GM23248 (cell line): ENCODE measurements around the gene EID2B. TPM values are rescaled to one million over a fixed set of nuclear protein-coding genes. Genes with fewer than 3 reads are reported as not detected.

Experiments
- DNase-seq: peaks from one replicate; pipeline ENCODE4 v3.0.0-alpha.2; 2015
- H2AFZ ChIP-seq: fragments of 200-600 bp; sonication (generic); 2 replicates; pipeline ENCODE4 v1.6.1; 2016; ENCODE audit warnings: antibody characterized with exemption
- H3F3A ChIP-seq: fragments of 200-600 bp; sonication (generic); 2 replicates; pipeline ENCODE4 v1.6.1; 2016; ENCODE audit warnings: mild to moderate bottlenecking, antibody characterized with exemption, mixed run types; ENCODE audit not compliant: insufficient read depth
- H3K27ac ChIP-seq: fragments of 200-600 bp; sonication (generic); 2 replicates; pipeline ENCODE4 v1.5.1; 2016; ENCODE audit warnings: mild to moderate bottlenecking
- H3K27me3 ChIP-seq: fragments of 200-600 bp; sonication (generic); replicated peaks from 2 replicates; pipeline ENCODE4 v1.6.1; 2016; ENCODE audit warnings: mild to moderate bottlenecking; ENCODE audit not compliant: insufficient read depth
- H3K36me3 ChIP-seq: fragments of 200-600 bp; sonication (generic); 2 replicates; pipeline ENCODE4 v1.6.1; 2016; ENCODE audit warnings: low read depth, mild to moderate bottlenecking
- H3K4me1 ChIP-seq: fragments of 200-600 bp; sonication (generic); 2 replicates; pipeline ENCODE4 v1.6.1; 2016; ENCODE audit warnings: mild to moderate bottlenecking; ENCODE audit not compliant: insufficient read depth
- H3K4me2 ChIP-seq: fragments of 200-600 bp; sonication (generic); one replicate; pipeline ENCODE4 v1.6.1; 2016; ENCODE audit warnings: mild to moderate bottlenecking; ENCODE audit not compliant: unreplicated experiment
- H3K4me3 ChIP-seq: fragments of 200-600 bp; sonication (generic); 2 replicates; pipeline ENCODE4 v1.5.1; 2016; ENCODE audit warnings: mild to moderate bottlenecking
- H3K79me2 ChIP-seq: fragments of 200-600 bp; sonication (generic); 2 replicates; pipeline ENCODE4 v1.6.1; 2016; ENCODE audit warnings: mild to moderate bottlenecking; ENCODE audit not compliant: insufficient read depth
- H3K9ac ChIP-seq: fragments of 200-600 bp; sonication (generic); 2 replicates; pipeline ENCODE4 v1.6.1; 2016; ENCODE audit warnings: mild to moderate bottlenecking
- H3K9me2 ChIP-seq: fragments of 200-600 bp; sonication (generic); 2 replicates; pipeline ENCODE4 v1.6.1; 2016; ENCODE audit warnings: mixed run types, mild to moderate bottlenecking, moderate library complexity; ENCODE audit not compliant: insufficient read depth
- H3K9me3 ChIP-seq: fragments of 200-600 bp; sonication (generic); one replicate; pipeline ENCODE4 v1.6.1; 2017; ENCODE audit warnings: low read depth
- H4K20me1 ChIP-seq: fragments of 200-600 bp; sonication (generic); 2 replicates; pipeline ENCODE4 v1.6.0; 2016; ENCODE audit not compliant: insufficient read depth
- EZH2 ChIP-seq: fragments of 200-600 bp; sonication (generic); IDR thresholded peaks from 2 replicates; pipeline ENCODE4 v1.6.1; 2018; ENCODE audit warnings: antibody characterized with exemption, mild to moderate bottlenecking; ENCODE audit not compliant: insufficient read depth, poor library complexity, severe bottlenecking
- EZH2phosphoT487 ChIP-seq: fragments of 200-600 bp; sonication (generic); IDR thresholded peaks from 2 replicates; pipeline ENCODE4 v1.6.1; 2018; ENCODE audit warnings: antibody characterized with exemption, moderate library complexity, mild to moderate bottlenecking, low read depth; ENCODE audit not compliant: insufficient read depth
- WGBS, 2 experiments: methylation state at CpG; one replicate each; pipeline ENCODE4 v1.1.6; 2015 to 2017; ENCODE audit warnings: low lambda C conversion rate in 2 of 2, low coverage in 1 of 2; ENCODE audit errors: missing lambda C conversion rate in 2 of 2; 5-methylcytosine and 5-hydroxymethylcytosine counted together
- in situ Hi-C: fragments of 300-500 bp; cut with MboI; formaldehyde crosslinking; loops from 2 replicates; pipeline ENCODE4 v1.15.0; 2020
- polyA plus RNA-seq: library from polyadenylated mRNA; unstranded; fragments of >200 nt; fragmentation: Nextera tagmentation; extraction: Ambion mirVana; gene quantifications from 2 replicates; pipeline ENCODE4 v1.2.1, GENCODE V29; 2016
- total RNA-seq: library from RNA; depleted of rRNA; stranded (reverse); fragments of >200 nt; shearing (Covaris generic); gene quantifications from 2 replicates; pipeline ENCODE4 v1.2.3, GENCODE V29; 2014

The EID2B gene
- total and polyA plus RNA-seq, 2 experiments from 2014 or later = 3.2 to 3.4 TPM

- no peaks in the 10 kb centered on the region for H4K20me1 ChIP-seq
- TF ChIP-seq EZH2phosphoT487 (no peak), EZH2 (no peak)
- H3F3A ChIP-seq = no peaks in the 10 kb centered on the region
- peaks cover 45% of the 10 kb centered on the region for H3K27me3 ChIP-seq
- H3K9me3 ChIP-seq = no peaks in the 10 kb centered on the region
- no peaks in the 10 kb centered on the region for H3K79me2 ChIP-seq
- H3K4me2 ChIP-seq = no peak overlapping the region
- H3K9ac ChIP-seq = no peak overlapping the region
- no peak for DNase-seq
- H3K27ac ChIP-seq = no peak overlapping the region
- in situ Hi-C loops = no loop called here
- H3K36me3 ChIP-seq = no peaks in the 10 kb centered on the region; the same call in 1 of the 2 replicates
- WGBS, 2 experiments = 46 to 54% methylated on average over 5 of the region's 5 CpGs
- no peak overlapping the region for H2AFZ ChIP-seq
- no peak overlapping the region for H3K4me3 ChIP-seq
- H3K4me1 ChIP-seq = 0 out of 2 replicates have a peak, but pooled peaks cover 5% of the 10 kb centered on the region
- H3K9me2 ChIP-seq = no peaks in the 10 kb centered on the region
Observed at GRCh38 chr19:39496063-39496462, 36.6 kb downstream of the EID2B start.

DNA sequence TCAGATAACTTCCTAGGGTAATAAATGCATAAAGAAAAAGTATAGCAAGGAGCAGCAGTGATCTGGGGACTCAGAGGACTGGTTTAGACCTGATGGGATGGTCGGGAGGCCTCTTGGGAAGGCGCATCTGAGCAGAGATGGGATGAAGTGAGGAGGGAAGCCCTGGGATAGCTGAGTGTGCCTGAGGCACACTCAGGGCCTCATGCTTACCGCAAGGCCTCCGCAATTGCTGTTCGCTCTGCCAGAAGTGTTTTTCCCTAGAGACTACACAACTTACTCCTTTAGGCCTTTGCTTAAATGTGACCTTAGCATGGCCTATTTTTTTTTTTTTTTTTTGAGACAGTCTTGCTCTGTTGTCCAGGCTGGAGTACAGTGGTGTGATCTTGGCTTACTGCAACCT is 38.0 kb downstream of the EID2B start:
- Histone ChIP-seq H3K27ac (no peak overlapping the region), H3K79me2 (no peaks in the 10 kb centered on the region), H3F3A (no peaks in the 10 kb centered on the region), H4K20me1 (no peaks in the 10 kb centered on the region), H3K9ac (no peak overlapping the region), H3K4me1 (0 out of 2 replicates have a peak, but pooled peaks cover 5% of the 10 kb centered on the region), H3K9me3 (no peaks in the 10 kb centered on the region), H3K27me3 (peaks cover 35% of the 10 kb centered on the region), H3K36me3 (no peaks in the 10 kb centered on the region; the same call in 1 of the 2 replicates), H3K4me3 (no peak overlapping the region), H3K4me2 (no peak overlapping the region), H2AFZ (no peak overlapping the region), H3K9me2 (no peaks in the 10 kb centered on the region)
- TF ChIP-seq EZH2 (no peak), EZH2phosphoT487 (no peak)
- in situ Hi-C loops = no loop called here
- no peak for DNase-seq
- 60 to 63% methylated on average over 5 of the region's 5 CpGs for whole genome bisulfite sequencing, 2 experiments

GRCh38 chr19:39492788-39493187 is 39.9 kb downstream of the EID2B start:
- Histone ChIP-seq H2AFZ (no peak overlapping the region), H3K4me2 (no peak overlapping the region), H3K4me3 (no peak overlapping the region), H3K9ac (no peak overlapping the region), H3K36me3 (no peaks in the 10 kb centered on the region; the same call in 1 of the 2 replicates), H3K9me3 (no peaks in the 10 kb centered on the region), H3F3A (no peaks in the 10 kb centered on the region), H3K9me2 (no peaks in the 10 kb centered on the region), H3K79me2 (no peaks in the 10 kb centered on the region), H3K27me3 (peaks cover 17% of the 10 kb centered on the region), H3K27ac (no peak overlapping the region), H4K20me1 (no peaks in the 10 kb centered on the region), H3K4me1 (no peaks in the 10 kb centered on the region)
- no peak for DNase-seq
- 73 to 75% methylated on average over 3 of the region's 3 CpGs for WGBS, 2 experiments
- in situ Hi-C loops = no loop called here
- no peak for TF ChIP-seq EZH2phosphoT487
- no peak for TF ChIP-seq EZH2

GRCh38 chr19:39492225-39492624 is 40.4 kb downstream of the EID2B start:
- H3K9ac ChIP-seq = no peak overlapping the region
- 91 to 94% methylated on average over 6 of the region's 6 CpGs for WGBS, 2 experiments
- no peaks in the 10 kb centered on the region for H3K4me1 ChIP-seq
- no peaks in the 10 kb centered on the region for H3K79me2 ChIP-seq
- no peaks in the 10 kb centered on the region for H3K9me3 ChIP-seq
- no peaks in the 10 kb centered on the region for H4K20me1 ChIP-seq
- H2AFZ ChIP-seq = no peak overlapping the region
- TF ChIP-seq EZH2 (no peak), EZH2phosphoT487 (no peak)
- no peak for DNase-seq
- H3K27me3 ChIP-seq = peaks cover 12% of the 10 kb centered on the region; the same call in 1 of the 2 replicates
- no peak overlapping the region for H3K4me2 ChIP-seq
- no peak overlapping the region for H3K27ac ChIP-seq
- H3F3A ChIP-seq = no peaks in the 10 kb centered on the region
- no peaks in the 10 kb centered on the region; the same call in 1 of the 2 replicates for H3K36me3 ChIP-seq
- H3K9me2 ChIP-seq = no peaks in the 10 kb centered on the region
- in situ Hi-C loops = no loop called here
- H3K4me3 ChIP-seq = no peak overlapping the region

GRCh38 chr19:39489756-39490155 is 42.9 kb downstream of the EID2B start:
- H4K20me1 ChIP-seq = no peaks in the 10 kb centered on the region
- no peaks in the 10 kb centered on the region for H3K9me3 ChIP-seq
- no peaks in the 10 kb centered on the region; the same call in 1 of the 2 replicates for H3K36me3 ChIP-seq
- no peak overlapping the region for H3K4me2 ChIP-seq
- peaks cover 7% of the 10 kb centered on the region; the same call in 1 of the 2 replicates for H3K79me2 ChIP-seq
- H3K4me3 ChIP-seq = no peak overlapping the region
- in situ Hi-C loops = no loop called here
- no peak overlapping the region for H3K9ac ChIP-seq
- TF ChIP-seq EZH2 (no peak), EZH2phosphoT487 (no peak)
- no peaks in the 10 kb centered on the region for H3K4me1 ChIP-seq
- H3K9me2 ChIP-seq = no peaks in the 10 kb centered on the region
- no peak overlapping the region for H3K27ac ChIP-seq
- no peak overlapping the region for H2AFZ ChIP-seq
- no peaks in the 10 kb centered on the region for H3F3A ChIP-seq
- DNase-seq = no peak
- no peaks in the 10 kb centered on the region for H3K27me3 ChIP-seq
- 83 to 95% methylated on average over 10 of the region's 10 CpGs for WGBS, 2 experiments
